ENCODE measurements around the gene WDSUB1.

WDSUB1 gene

GRCh38 chr2:159285929-159286708 is at the start of gene WDSUB1:
TSS of gene WDSUB1 (minus strand) at chr2:159286703. CDS start at chr2:159283069, 3,634 bp downstream.
- no peak for DNase-seq (ENCODE audit: low read depth, low spot score)

- no peak for DNase-seq (ENCODE audit: low read depth, low spot score)
Observed at GRCh38 chr2:159326569-159327255, 40.2 kb upstream of the WDSUB1 start.

GRCh38 chr2:159322419-159322818 is 35.9 kb upstream of the WDSUB1 start:
- DNase-seq (ENCODE audit: low read depth, low spot score): no peak

GRCh38 chr2:159317392-159318088 is 31.0 kb upstream of the WDSUB1 start:
- DNase-seq (ENCODE audit: low read depth, low spot score): no peak

- no peak for DNase-seq (ENCODE audit: low read depth, low spot score)
Observed at GRCh38 chr2:159307942-159308341, 21.4 kb upstream of the WDSUB1 start.

GRCh38 chr2:159300586-159300985 is 14.1 kb upstream of the WDSUB1 start:
- no peak for DNase-seq (ENCODE audit: low read depth, low spot score)

GRCh38 chr2:159298967-159299366 is 12.5 kb upstream of the WDSUB1 start:
- DNase-seq (ENCODE audit: low read depth, low spot score): no peak

GRCh38 chr2:159297042-159297707 is 10.7 kb upstream of the WDSUB1 start:
- DNase-seq (ENCODE audit: low read depth, low spot score): no peak

GRCh38 chr2:159292157-159292556 is 5.7 kb upstream of the WDSUB1 start:
- no peak for DNase-seq (ENCODE audit: low read depth, low spot score)

GRCh38 chr2:159290289-159290907 is 3.9 kb upstream of the WDSUB1 start:
- DNase-seq (ENCODE audit: low read depth, low spot score): no peak

GRCh38 chr2:159287733-159288132 is 1.2 kb upstream of the WDSUB1 start:
- no peak for DNase-seq (ENCODE audit: low read depth, low spot score)

GRCh38 chr2:159286709-159287441 is 372 bp upstream of the WDSUB1 start:
- no peak for DNase-seq (ENCODE audit: low read depth, low spot score)

- no peak for DNase-seq (ENCODE audit: low read depth, low spot score)
Observed at GRCh38 chr2:159285433-159285832, 1.1 kb downstream of the WDSUB1 start.

- DNase-seq (ENCODE audit: low read depth, low spot score): no peak
Observed at GRCh38 chr2:159283529-159283928, 3.0 kb downstream of the WDSUB1 start.

- no peak for DNase-seq (ENCODE audit: low read depth, low spot score)
Observed at GRCh38 chr2:159281002-159281401, 5.5 kb downstream of the WDSUB1 start.

- DNase-seq (ENCODE audit: low read depth, low spot score): no peak
Observed at GRCh38 chr2:159279700-159280099, 6.8 kb downstream of the WDSUB1 start.

GRCh38 chr2:159275111-159275510 is 11.4 kb downstream of the WDSUB1 start:
- DNase-seq (ENCODE audit: low read depth, low spot score): no peak

GRCh38 chr2:159272156-159272555 is 14.3 kb downstream of the WDSUB1 start:
- no peak for DNase-seq (ENCODE audit: low read depth, low spot score)

GRCh38 chr2:159270744-159271379 is 15.6 kb downstream of the WDSUB1 start:
- DNase-seq (ENCODE audit: low read depth, low spot score): no peak

GRCh38 chr2:159267921-159268320 is 18.6 kb downstream of the WDSUB1 start:
- DNase-seq (ENCODE audit: low read depth, low spot score): no peak
